Keratinocyte (primary cell): ENCODE results near the gene EPHB2.

Experiments
- CTCF ChIP-seq, 3 experiments: IDR thresholded peaks in 1 of 3; conservative IDR thresholded peaks in 1 of 3; optimal IDR thresholded peaks in 1 of 3; 2 replicates in 2 of 3; 3 replicates in 1 of 3; pipeline versions ENCODE3 to v1.5.1; 2011; ENCODE audit warnings: low read length in 3 of 3, mild to moderate bottlenecking in 3 of 3, moderate library complexity in 2 of 3, control low read depth in 1 of 3, inconsistent platforms in 1 of 3; ENCODE audit not compliant: insufficient read depth in 2 of 3; ENCODE audit errors: extremely low read depth in 1 of 3
- EZH2 ChIP-seq: IDR thresholded peaks from one replicate; pipeline ENCODE4 v1.6.1; 2012; ENCODE audit warnings: inconsistent platforms, mild to moderate bottlenecking, low read length, moderate library complexity

GRCh38 chr1:22908880-22909426, 198.3 kb downstream of the EPHB2 start:
- TF ChIP-seq CTCF (optimal IDR thresholded peaks at IDR 0.05 in 1 of 3, IDR thresholded peaks at IDR 0.05 in 1 of 3, conservative IDR thresholded peaks at IDR 0.05 in 1 of 3; ENCODE audit: extremely low read depth in 1 of 3, insufficient read depth in 2 of 3, low read length in 3 of 3) (no peak), EZH2 (no peak)
